Smooth muscle cell (in vitro differentiated cells): ENCODE measurements around the gene DLGAP1. TPM values are rescaled to one million over a fixed set of nuclear protein-coding genes. Genes with fewer than 3 reads are reported as not detected.

ENCODE experiments used
- DNase-seq: peaks from one replicate; lab custom pipeline; 2025; ENCODE audit not compliant: unreplicated experiment; lab: John Stamatoyannopoulos, UW
- H2AFZ ChIP-seq: fragments of 200-600 bp; sonication (generic); 2 replicates; pipeline ENCODE4 v1.6.0; 2016; ENCODE audit warnings: antibody characterized with exemption, low read depth, mild to moderate bottlenecking
- H3F3A ChIP-seq: fragments of 200-600 bp; sonication (generic); 2 replicates; pipeline ENCODE4 v1.6.0; 2017; ENCODE audit warnings: antibody characterized with exemption, low read depth
- H3K27ac ChIP-seq: fragments of 200-600 bp; sonication (generic); 2 replicates; pipeline ENCODE4 v1.5.1; 2016; ENCODE audit warnings: low read depth, mild to moderate bottlenecking
- H3K27me3 ChIP-seq: fragments of 200-600 bp; sonication (generic); 2 replicates; pipeline ENCODE4 v1.6.1; 2016; ENCODE audit warnings: low read depth, mild to moderate bottlenecking
- H3K36me3 ChIP-seq: fragments of 200-600 bp; sonication (generic); 2 replicates; pipeline ENCODE4 v1.5.1; 2016; ENCODE audit warnings: low read depth
- H3K4me1 ChIP-seq: fragments of 200-600 bp; sonication (generic); 2 replicates; pipeline ENCODE4 v1.5.1; 2016; ENCODE audit warnings: low read depth
- H3K4me2 ChIP-seq: fragments of 200-600 bp; sonication (generic); 2 replicates; pipeline ENCODE4 v1.6.0; 2016; ENCODE audit warnings: mild to moderate bottlenecking
- H3K4me3 ChIP-seq: fragments of 200-600 bp; sonication (generic); 2 replicates; pipeline ENCODE4 v1.5.1; 2016; ENCODE audit warnings: mild to moderate bottlenecking
- H3K79me2 ChIP-seq: fragments of 200-600 bp; sonication (generic); 2 replicates; pipeline ENCODE4 v1.6.0; 2016; ENCODE audit warnings: low read depth, mild to moderate bottlenecking
- H3K9ac ChIP-seq: fragments of 200-600 bp; sonication (generic); 2 replicates; pipeline ENCODE4 v1.6.0; 2016; ENCODE audit warnings: low read depth
- H3K9me3 ChIP-seq: fragments of 200-600 bp; sonication (generic); replicated peaks from 2 replicates; pipeline ENCODE4 v1.5.1; 2016; ENCODE audit warnings: low read depth
- H4K20me1 ChIP-seq: fragments of 200-600 bp; sonication (generic); 2 replicates; pipeline ENCODE4 v1.6.0; 2016; ENCODE audit warnings: low read depth
- CTCF ChIP-seq: fragments of 200-600 bp; sonication (generic); IDR thresholded peaks from 2 replicates; pipeline ENCODE4 v1.5.1; 2017; ENCODE audit warnings: borderline replicate concordance, mild to moderate bottlenecking, antibody characterized with exemption; ENCODE audit not compliant: insufficient read depth, poor library complexity, severe bottlenecking
- WGBS: methylation state at CpG from one replicate; pipeline ENCODE4 v1.1.7; 2016; ENCODE audit warnings: low lambda C conversion rate; 5-methylcytosine and 5-hydroxymethylcytosine counted together
- polyA plus RNA-seq: library from polyadenylated mRNA; unstranded; fragments of >200 nt; fragmentation: Nextera tagmentation; extraction: Ambion mirVana; gene quantifications from 2 replicates; pipeline ENCODE4 v1.2.1, GENCODE V29; 2016
- total RNA-seq: library from RNA; depleted of rRNA; stranded (reverse); fragments of >200 nt; gene quantifications from 2 replicates; pipeline ENCODE4 v1.2.3, GENCODE V29; 2014

DLGAP1 gene
- total and polyA plus RNA-seq, 2 experiments from 2014 or later = 2.6 to 11.3 TPM

- Histone ChIP-seq H3F3A (peaks cover 13% of the 10 kb centered on the region), H3K9ac (no peak overlapping the region), H3K79me2 (no peaks in the 10 kb centered on the region), H3K4me2 (no peak overlapping the region), H3K4me1 (peaks cover 13% of the 10 kb centered on the region), H3K9me3 (no peaks in the 10 kb centered on the region), H4K20me1 (peaks cover 2% of the 10 kb centered on the region), H3K36me3 (no peaks in the 10 kb centered on the region), H3K4me3 (no peak overlapping the region), H3K27me3 (no peaks in the 10 kb centered on the region), H2AFZ (no peak overlapping the region), H3K27ac (no peak overlapping the region)
- no peak for DNase-seq
- no peak for TF ChIP-seq CTCF
- 100% methylated on average over 1 of the region's 1 CpG for WGBS
Measured at GRCh38 chr18:3513481-3513880, 941.6 kb downstream of the DLGAP1 start.

GRCh38 chr18:3511980-3512379 lies 943.1 kb downstream of the DLGAP1 start:
- TF ChIP-seq CTCF = no peak
- 4% methylated on average over 2 of the region's 2 CpGs for WGBS
- Histone ChIP-seq H3K4me2 (peak overlapping the region; percentile 2), H3K4me1 (peaks cover 13% of the 10 kb centered on the region), H3K4me3 (no peak overlapping the region), H4K20me1 (peaks cover 2% of the 10 kb centered on the region), H3K79me2 (no peaks in the 10 kb centered on the region), H3K9ac (no peak overlapping the region), H2AFZ (no peak overlapping the region), H3K36me3 (no peaks in the 10 kb centered on the region), H3K9me3 (no peaks in the 10 kb centered on the region), H3K27ac (peak overlapping the region; percentile 26), H3K27me3 (no peaks in the 10 kb centered on the region), H3F3A (peaks cover 13% of the 10 kb centered on the region)
- no peak for DNase-seq

GRCh38 chr18:3510896-3511295 lies 944.2 kb downstream of the DLGAP1 start:
- Histone ChIP-seq H3K36me3 (no peaks in the 10 kb centered on the region), H3F3A (peaks cover 13% of the 10 kb centered on the region), H2AFZ (no peak overlapping the region), H3K4me3 (no peak overlapping the region), H4K20me1 (peaks cover 2% of the 10 kb centered on the region), H3K79me2 (no peaks in the 10 kb centered on the region), H3K4me1 (peaks cover 13% of the 10 kb centered on the region), H3K27ac (no peak overlapping the region), H3K9ac (no peak overlapping the region), H3K9me3 (no peaks in the 10 kb centered on the region), H3K4me2 (no peak overlapping the region), H3K27me3 (no peaks in the 10 kb centered on the region)
- no peak for DNase-seq
- WGBS = 93% methylated on average over 4 of the region's 4 CpGs
- no peak for TF ChIP-seq CTCF

- peaks cover 13% of the 10 kb centered on the region for H3F3A ChIP-seq
- 92% methylated on average over 2 of the region's 2 CpGs for whole genome bisulfite sequencing
Measured at GRCh38 chr18:3510024-3510423, 945.1 kb downstream of the DLGAP1 start.

More at GRCh38 chr18:3510024-3510423, 945.1 kb downstream of the DLGAP1 start:
- peaks cover 13% of the 10 kb centered on the region for H3K4me1 ChIP-seq
- DNase-seq = no peak
- no peak overlapping the region for H3K9ac ChIP-seq
- no peak for TF ChIP-seq CTCF
- H3K27me3 ChIP-seq = no peaks in the 10 kb centered on the region
- H3K36me3 ChIP-seq = no peaks in the 10 kb centered on the region
- peaks cover 2% of the 10 kb centered on the region for H4K20me1 ChIP-seq
- no peak overlapping the region for H2AFZ ChIP-seq
- no peak overlapping the region for H3K4me3 ChIP-seq
- H3K27ac ChIP-seq = no peak overlapping the region
- H3K79me2 ChIP-seq = no peaks in the 10 kb centered on the region
- H3K9me3 ChIP-seq = no peaks in the 10 kb centered on the region
- H3K4me2 ChIP-seq = no peak overlapping the region
